TTC549 (cell line): Measurements from ENCODE around the gene SMOC2.

ENCODE experiments used
- FAIRE-seq: peaks from 2 replicates; lab custom pipeline; 2012; peaks lifted over from hg19 to GRCh38; lab: Jason Lieb, UNC

The SMOC2 gene

DNA sequence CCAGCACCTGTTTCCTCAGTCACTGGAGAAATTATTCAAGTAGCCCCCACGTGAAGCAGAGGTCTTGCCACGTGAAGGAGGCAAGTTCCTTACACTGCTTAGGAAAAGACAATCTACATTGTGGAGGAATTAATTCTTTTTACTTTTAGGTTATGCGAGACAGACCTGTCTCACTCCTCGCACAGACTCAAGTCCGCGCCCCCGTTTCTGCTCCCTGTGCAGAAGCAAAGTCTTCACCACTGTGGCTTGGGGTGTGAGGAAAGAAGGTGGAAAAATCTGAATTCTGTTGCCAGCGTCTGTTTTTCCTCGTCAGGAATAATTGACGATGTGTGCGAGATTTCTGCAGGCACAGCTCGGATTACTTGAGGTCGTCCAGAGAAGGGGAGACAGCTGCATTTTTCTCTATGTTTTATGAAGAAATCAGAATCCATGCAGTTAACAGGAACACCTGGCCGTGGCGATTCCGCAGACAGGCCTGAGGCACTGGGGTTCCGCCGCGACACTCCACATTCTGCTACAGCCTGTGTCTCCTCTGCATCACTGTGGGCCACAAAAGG is 185.1 kb downstream of the SMOC2 start:
- no peak for FAIRE-seq

DNA sequence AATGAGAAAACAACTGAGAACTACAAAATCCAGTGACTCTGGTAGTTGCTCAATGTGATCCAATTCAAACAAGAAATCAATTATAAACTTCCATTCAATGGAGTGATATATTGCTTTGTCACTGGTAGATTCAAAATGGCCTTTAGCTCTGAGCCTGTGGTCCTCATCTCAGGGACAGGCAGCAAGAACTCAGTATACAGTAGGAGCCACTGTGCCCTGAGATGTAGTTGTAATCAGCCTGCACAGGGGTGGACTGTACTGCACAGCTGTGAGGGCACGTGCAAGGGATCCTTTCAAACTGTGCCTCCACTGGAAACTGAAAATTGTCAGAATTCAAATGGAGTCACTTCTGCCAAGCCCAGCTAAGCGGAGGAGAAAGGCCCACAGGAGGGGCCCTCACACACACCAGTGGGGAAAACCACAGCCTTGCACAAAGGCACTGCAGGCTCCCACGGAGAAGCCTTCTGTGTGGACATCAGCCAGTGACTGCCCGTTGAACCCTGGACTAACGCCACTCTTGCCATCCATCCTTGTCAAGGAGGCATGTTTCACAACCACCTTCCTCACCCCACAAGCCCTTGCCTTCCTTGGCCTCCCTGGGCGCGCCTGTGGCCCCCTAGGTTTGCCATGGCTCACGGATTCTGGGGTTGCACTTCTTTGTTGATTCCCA is 186.7 kb downstream of the SMOC2 start:
- no peak for FAIRE-seq

DNA sequence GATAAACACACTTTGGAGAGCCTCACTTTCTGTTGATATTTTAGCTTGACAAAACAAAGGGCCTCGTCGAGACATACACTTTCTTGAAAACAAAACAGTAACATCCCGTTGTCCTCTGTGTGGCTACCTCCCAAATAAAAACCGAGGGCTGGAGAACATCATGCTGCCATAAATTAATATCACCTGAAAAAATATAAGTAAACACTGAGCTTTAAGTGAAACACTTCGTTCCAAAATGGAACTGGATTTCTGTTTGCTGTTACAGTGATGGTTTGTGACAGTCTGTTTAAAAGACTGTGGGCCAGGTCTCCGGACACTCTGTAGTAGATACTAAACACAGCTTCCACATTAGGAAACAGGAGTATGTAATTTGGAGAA is 187.2 kb downstream of the SMOC2 start:
- no peak for FAIRE-seq

DNA sequence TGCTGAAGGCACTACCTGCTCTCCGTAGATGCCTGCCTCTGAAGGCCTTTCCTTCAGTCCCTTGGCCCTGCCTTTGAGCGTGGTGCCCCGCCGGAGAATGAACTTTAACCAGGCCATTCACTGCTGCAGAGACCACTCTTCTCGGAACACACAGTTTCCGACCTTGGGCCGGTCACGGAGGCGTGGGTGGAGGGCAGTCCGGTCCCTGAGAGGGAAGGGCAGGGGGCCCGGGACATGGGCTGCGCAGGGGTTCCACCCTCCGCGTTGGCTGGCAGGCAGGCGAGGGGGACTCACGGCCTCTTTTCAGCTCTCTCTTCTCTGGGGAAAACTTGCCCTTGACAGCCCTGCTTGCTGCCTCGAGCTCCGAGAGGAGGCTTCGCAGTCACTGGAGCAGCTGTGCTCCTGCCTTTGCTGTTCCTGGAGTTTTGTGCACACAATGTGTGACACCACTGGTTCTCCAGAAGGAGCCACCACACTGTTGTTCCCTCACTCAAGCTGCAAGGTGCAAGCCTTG is 187.8 kb downstream of the SMOC2 start:
- FAIRE-seq = no peak

DNA sequence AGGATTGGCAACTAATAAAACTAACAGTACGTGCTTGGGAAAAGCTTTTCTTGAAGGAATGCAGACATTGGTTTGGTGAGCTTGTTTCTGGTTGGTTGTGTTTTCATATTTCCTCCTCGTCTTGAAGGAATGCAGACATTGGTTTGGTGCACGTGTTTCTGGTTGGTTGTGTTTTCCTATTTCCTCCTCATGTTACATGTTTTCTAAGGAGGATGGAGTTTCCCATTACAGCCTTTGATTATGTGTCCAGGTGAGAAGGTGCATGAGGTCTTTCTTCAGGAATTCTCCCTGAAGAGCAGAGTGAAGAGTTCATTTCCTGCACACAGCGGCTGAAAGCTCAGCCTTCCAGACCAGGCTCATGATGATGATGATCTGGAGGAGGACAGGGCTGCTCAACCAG is 190.6 kb downstream of the SMOC2 start:
- no peak for FAIRE-seq

DNA sequence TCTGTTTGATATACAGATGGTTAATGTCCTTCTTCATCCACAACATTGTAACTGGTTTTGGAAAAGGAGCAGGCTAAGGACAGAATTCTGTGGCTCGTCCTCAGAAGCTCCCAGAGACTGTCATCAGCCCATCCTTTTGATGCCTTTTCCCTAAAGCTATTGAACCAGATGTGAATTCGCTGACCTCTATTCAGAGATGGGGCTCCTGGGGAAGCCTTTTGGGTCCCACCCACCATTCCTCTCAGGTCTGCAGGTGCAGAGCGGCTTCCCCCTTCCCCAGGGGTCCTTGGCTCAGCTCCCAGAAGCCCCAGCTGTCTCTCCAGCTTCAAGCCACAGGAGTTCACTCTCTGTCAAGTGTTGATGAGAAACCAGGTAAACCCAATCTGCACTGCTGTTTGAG is 191.7 kb downstream of the SMOC2 start:
- FAIRE-seq = no peak

DNA sequence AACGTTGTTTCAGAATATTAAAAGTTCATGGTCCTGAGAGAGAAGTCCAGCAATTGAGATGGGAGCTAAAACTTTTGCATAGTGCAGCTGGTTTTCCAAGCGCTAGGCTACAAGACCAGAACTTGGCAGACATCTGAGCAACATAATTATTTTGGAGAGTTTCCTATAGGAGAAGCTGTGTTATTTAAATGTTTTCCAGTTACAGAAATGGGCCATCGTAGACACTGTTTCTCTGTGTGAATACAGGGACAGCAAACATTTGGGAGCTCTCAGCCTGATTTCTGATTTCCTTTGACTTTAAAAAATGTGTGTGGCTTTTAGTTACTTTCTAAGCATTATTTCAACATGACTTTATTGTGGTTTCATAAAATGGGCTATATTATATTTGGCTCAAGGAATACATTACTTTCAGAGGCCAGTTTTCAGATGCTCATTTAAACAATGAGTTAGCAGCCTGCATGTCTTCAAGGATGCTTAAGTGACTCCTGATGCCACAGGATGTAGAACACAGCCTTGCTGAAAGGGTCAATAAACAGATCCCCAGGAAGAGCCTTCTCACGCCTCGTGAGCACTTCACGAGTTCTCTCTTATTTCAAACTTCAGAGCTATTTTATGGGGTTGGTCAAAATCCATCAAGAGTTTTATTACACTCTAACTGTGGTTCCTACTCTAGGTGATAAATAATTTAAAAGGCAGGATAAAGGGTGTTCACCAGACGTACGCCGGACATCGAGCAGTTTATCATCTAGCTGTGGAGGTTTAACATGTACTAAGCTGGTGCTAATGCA is 193.8 kb downstream of the SMOC2 start:
- no peak for FAIRE-seq

DNA sequence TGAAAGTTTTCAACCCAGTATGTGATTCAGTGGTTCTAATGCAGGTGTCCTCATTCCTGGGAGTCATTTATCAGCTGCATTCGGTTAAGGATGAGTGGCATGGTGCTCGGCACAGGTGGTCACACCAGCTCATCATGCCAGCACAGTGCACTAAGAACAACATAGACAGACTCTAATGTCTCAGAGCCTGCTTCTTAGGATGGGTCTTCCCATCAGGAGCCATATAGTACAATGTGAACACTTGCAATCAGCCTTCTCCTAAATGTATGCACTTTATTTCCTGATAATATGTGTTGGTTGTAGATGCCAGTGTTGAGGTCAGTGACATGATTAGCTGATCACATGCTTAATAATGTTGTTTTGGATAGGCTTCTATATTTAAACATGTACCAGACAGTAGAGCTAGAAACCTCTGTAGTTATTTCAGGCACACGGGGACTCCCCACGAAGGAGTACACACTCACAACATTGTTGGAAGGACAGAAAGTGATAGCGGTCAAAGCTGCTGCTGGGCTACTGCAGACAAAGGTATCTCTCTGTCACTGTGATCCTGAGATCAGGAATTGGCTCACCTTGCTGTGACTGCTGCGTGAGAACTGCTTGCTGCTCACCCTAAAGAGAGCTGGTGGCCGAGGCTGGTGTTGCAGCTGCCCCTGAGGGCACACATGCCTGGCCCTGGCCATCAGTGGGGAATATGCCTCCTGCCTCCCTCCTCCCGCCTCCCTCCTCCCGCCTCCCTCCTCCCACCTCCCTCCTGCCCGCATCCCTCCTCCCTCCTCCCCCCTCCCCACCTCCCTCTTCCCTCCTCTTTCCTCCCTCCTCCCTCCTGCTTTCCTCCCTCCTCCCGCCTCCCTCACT is 195.4 kb downstream of the SMOC2 start:
- no peak for FAIRE-seq

DNA sequence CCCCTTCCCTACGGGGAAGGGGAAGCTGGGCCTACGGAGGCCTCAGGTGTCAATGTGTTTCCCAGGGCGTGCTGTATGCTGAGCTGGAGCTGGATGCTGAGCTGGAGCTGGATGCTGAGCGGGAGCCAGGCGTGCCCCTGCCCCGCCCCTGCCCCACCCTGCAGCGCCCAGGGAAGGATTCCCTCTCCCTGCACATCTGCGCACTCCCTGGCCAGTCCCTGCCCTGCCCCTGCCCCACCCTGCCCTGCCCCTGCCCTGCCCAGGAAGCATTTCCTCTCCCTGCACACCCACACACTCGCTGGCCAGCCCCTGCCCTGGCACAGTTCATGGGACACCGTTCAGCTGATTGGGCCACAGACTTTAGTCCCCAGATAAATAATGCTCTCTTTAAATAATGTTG is 196.8 kb downstream of the SMOC2 start:
- no peak for FAIRE-seq

DNA sequence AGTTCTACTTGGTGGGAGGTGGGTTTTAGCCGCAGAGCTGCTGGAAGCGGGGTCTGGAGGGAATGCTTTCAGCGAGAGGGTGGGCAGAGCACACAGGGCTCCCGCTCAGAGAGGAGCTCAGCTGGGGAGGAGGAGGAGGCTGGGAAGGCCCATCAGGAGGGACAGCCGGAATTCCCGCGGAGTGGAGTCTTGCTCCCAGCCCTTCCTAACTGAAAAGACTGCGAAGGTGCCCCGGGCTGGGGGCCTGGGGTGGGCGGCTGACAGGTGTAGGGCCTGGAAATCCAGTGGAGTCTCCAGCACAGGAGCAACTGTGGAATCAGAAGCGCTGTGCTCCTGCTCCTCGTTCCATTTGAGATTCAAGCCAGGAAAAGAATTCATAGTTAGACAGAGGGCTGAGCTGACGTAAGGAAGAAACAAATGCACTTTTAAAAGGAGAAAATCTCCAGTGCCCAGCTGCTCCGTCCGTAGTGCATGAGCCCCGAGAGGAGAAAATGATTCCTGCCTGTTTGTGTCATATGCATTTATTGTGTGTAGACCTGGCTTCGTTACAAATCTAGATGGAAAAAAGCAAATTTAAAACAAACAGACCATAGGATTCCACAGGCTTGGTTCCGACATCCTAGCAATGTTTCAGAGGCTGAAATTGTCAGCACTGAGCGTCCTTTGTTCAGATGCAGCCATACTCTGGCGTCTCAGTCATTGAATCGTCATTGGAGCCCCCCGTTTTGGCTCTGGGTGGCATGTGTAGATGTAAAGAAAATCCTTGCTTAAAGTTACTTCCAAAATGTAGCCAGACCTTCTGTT is 197.7 kb downstream of the SMOC2 start:
- FAIRE-seq = no peak

DNA sequence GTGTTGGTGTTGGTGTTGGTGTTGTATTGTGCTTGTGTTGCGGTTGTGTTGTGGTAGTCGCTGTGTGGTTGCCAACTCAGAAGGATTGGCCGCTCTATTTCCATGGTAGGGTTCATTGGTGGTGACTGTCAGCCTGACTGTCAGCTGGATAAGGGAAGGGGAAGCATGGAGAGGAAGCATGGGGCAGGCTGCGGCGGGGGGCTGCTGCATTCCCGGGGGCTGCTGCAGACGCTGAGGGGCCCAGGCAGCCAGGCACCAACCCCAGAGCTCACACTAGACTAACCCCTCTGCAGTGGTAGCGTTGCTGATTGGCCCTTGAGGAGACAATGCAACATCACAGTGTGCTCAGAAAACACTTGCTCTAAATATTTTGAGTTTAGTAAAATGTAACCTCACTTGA is 199.2 kb downstream of the SMOC2 start:
- no peak for FAIRE-seq

DNA sequence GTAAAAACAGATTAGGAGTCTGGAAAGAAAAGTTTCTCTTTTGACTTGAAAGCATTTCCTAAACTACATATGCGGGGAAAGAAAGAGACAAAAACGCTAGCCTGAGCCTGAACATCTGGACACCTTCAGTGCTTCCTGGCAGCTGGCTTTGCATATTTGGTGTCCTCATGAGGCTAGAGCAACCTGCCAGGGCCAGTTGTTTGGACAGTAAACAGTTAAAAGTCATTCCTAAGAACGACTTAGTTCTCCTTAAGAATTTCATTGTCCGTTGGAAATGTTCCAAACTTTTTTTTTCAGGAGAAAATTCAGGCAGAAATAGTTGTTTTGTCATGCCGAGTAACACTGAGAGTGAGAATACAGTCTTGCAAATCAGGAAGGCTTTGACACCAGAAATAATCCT is 199.8 kb downstream of the SMOC2 start:
- FAIRE-seq = no peak

DNA sequence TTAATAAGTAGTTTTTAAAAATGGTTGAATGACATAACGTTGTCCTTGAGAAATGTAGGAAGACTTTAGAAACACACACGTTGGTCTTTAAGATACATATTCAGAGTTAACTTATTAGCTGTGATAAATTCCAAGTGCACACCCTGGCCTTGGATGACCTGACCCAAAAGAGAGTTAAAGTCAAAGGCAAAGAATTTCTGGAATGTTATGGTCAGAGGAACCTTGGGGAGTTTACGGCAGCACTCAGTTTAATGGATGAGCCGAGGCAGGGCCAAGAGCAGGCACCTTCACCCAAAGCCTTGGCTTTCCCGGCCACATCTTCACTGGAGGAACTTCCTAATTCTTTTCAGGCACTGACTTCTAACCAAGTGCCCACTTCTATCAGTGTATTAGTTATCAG is 200.5 kb downstream of the SMOC2 start:
- no peak for FAIRE-seq

DNA sequence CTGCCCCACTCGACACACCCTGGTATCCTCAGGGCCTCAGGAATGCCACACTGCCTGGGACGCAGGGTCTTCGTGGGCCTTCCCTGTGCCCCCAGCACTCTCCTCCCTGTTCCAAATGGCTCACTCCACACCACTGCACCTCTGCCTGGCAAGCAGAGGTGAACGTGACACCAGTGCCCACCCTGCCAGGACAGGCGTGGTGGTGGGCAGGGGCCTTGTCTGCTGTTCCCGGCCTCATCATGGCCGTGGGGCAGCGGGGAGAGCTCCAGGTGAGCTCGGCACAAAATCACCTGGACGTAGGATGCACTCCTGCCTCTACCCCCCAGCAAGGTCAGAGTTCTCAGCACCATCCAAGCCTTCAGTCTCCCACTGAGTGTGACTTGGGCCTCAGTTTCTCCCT is 202.4 kb downstream of the SMOC2 start:
- no peak for FAIRE-seq

DNA sequence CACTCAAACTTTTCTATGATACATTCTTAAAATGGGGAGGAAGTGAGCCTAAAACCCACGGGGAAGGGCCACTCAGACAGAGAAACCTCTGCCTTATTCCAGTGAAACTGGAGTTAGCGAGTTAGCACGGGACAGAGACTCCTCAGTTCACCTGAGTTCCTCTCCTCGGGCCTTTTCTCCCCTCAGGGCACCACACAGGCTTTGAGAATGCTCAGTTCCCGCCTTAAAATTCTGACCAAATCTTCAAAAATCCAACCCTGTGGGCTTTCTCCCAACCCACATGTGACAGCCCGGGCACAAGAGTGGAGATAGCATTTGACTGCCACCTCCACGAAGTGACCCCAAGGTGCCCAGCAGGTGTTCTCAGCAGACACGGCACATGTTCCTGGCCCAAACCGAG is 204.3 kb downstream of the SMOC2 start:
- FAIRE-seq = no peak

DNA sequence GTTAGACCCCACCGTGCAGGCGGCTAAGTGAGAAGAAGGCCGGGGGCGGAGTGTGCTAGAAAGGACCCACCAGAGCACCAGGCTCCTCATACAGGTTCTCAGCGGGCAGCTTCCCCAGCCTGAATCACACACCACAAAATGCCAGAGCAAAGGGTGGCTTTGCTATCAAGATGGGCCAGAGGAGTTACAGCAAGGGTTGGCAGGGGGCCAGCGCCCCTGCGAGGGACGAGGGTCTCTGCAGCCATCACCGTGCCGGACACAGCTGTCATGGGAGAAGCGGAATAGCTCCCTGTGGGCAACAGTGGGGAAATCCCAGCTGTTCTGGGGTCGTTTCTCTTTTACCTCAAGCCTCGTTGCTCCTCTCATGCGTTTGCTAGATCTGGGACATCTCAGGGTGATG is 206.3 kb downstream of the SMOC2 start:
- no peak for FAIRE-seq

DNA sequence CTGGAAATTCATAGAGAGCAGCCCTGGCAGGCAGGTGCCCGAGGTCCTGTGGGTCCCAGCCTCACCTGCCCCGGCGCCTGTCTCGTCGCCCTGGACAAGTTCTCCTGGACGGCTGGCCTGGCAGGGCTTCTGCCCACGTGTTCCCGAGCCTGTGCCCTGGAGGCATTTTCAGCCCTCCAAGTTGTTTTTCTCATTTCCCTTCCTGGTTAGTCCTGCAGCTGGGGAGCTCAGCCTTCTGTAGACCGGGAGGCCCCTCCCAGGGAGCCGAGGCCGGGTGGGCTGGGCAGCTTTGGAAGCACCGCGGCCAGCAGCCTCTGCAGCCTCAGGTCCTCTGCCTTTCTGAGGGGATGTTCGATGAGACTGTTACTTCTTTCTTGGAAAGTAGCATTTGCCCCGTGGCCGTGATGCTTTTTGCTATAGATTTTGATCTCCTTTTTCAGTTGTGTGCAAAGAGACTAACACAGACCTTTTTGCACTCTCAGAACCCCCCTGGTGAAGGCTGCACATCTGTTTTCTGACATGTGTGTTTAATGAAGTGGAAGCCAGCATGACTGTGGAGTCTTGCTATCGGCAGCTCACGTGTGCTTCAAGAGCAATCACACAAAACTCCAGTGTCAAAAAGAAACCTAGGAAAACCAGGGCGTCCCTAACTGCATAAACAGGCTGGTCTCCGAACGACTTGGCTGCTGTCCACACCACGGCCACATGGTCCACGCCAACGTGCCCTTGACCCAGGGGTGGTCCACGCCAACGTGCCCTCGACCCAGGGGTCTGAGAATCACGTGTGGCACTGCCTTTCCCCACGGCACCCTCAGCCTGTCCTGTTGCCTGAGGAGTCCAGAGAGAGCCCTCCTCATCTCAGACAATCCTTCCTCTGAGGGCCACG is 207.5 kb downstream of the SMOC2 start:
- no peak for FAIRE-seq

DNA sequence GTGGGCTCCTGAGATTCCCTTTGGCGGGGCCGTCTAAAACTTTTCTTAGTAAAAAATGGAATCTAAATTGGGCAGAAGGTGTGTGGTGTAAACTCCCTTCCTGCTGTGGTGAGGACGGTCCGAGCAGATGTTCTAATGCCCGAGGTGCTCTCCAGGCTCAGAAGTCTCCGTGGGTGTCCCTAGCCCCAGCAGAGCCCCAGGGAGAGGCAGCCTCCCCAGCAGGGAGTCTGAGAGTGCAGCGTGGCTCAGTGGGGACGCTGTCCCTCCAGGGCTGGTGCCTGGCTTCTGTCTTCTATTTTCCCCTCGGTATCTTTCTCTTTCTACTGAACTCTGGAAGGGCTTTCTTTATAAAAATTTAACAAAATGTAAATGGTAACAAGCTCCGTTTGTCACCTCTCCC is 208.2 kb downstream of the SMOC2 start:
- FAIRE-seq = no peak

DNA sequence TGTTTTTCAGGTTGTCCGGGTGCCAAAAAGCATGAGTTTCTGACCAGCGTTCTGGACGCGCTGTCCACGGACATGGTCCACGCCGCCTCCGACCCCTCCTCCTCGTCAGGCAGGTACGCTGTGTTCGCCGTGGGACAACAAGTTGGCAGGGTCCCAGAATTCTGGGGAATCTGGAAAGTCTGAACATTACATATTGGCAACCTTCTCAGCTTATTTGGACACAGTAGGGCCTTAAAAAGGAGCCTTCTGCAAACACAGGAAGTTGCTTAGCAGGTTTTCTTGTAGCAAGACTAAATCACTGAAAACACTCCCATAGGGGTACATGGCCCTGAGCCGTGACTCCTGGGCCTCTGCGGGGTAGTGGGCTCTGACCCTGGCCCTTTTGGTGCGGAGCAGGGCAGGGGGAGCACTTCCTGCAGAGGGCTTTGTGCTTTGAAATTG is 209.7 kb downstream of the SMOC2 start:
- FAIRE-seq = no peak

DNA sequence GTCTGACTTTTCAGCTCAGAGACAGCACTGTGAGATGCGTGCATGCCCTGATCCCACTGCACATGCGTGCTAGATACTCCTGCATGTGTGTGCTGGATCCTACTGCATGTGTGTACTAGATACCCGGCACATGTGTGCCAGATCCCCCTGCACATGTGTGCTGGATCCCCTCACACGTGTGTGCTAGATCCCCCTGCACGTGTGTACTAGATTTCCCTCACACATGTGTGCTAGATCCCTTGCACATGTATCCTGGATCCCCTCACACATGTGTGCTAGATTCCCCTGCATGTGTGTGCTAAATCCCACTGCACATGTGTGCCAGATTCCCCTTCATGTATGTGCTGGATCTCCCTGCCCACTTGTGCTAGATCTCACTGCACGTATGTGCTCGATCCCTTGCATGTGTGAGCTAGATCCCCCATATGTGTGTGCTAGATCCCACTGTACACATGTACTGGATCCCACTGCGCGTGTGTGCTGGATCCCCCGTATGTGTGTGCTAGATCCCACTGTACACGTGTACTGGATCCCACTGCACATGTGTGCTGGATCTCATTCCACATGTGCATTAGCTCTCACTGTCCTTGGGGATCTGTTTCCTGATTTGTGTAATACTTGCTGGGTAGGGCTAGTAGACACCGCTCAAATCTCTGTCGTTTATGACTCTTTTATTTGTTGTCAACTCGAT is 214.6 kb downstream of the SMOC2 start:
- FAIRE-seq = no peak
